Adrenal gland (tissue), 5 donors: ENCODE results near the gene MIF4GD.

Source experiments
- CTCF ChIP-seq, 6 experiments: fragments of 450-650 bp in 4 of 6; fragments of 200-600 bp in 2 of 6; sonication (generic) in 1 of 6; IDR thresholded peaks; 1 replicate in 5 of 6; 2 replicates in 1 of 6; pipeline versions ENCODE4 v1.5.1 to v1.8.0; 2016 to 2021; ENCODE audit warnings: antibody characterized with exemption in 6 of 6, mild to moderate bottlenecking in 2 of 6, moderate library complexity in 1 of 6
- POLR2A ChIP-seq, 2 donors: fragments of 450-650 bp; IDR thresholded peaks; one replicate each; pipeline ENCODE4 v1.6.1; 2017; ENCODE audit warnings: antibody characterized with exemption in 2 of 2, mild to moderate bottlenecking in 2 of 2, moderate library complexity in 1 of 2
- donor health status: DM: no; HTN: no; CAD: no.

GRCh38 chr17:75288770-75289114, 17.7 kb upstream of the MIF4GD start:
- TF ChIP-seq CTCF (IDR thresholded peaks at IDR 0.05) (no peak), POLR2A (IDR thresholded peaks at IDR 0.05) (no peak)
